Esophagus squamous epithelium (tissue), 4 donors: ENCODE data around the gene RELN.

ENCODE experiments used
- POLR2A ChIP-seq, 4 donors: fragments of 450-650 bp; IDR thresholded peaks; one replicate each; pipeline ENCODE4 v1.6.1; 2017; ENCODE audit warnings: antibody characterized with exemption in 4 of 4, mild to moderate bottlenecking in 4 of 4, moderate library complexity in 3 of 4
- TF ChIP-seq, protein P1 (sequence below), 6 experiments: fragments of 450-650 bp in 4 of 6; fragments of 200-600 bp in 2 of 6; sonication (generic) in 2 of 6; IDR thresholded peaks; one replicate each; pipeline ENCODE4 v1.5.1; 2016 to 2019; ENCODE audit warnings: antibody characterized with exemption in 6 of 6, mild to moderate bottlenecking in 4 of 6, moderate library complexity in 4 of 6

DNA sequence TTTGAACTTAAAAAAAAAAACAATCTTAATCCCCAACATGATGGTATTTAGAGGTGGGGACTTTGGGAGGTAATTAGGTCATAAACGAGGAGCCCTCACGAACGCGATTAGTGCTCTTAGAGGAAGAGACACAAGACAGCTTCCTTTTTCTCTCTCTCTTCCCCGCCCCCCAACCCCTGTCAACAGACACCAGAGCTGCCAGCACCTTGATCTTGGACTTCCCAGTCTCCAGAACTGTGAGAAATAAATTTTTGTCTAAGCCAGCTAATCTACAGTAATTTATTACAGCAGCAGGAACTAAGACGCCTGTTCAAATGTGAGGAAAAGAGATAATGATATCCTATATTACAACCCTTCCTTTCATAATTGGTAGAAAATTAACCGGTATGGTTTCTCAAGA, 40.1 kb downstream of the RELN start:
- TF ChIP-seq, protein P1, sequence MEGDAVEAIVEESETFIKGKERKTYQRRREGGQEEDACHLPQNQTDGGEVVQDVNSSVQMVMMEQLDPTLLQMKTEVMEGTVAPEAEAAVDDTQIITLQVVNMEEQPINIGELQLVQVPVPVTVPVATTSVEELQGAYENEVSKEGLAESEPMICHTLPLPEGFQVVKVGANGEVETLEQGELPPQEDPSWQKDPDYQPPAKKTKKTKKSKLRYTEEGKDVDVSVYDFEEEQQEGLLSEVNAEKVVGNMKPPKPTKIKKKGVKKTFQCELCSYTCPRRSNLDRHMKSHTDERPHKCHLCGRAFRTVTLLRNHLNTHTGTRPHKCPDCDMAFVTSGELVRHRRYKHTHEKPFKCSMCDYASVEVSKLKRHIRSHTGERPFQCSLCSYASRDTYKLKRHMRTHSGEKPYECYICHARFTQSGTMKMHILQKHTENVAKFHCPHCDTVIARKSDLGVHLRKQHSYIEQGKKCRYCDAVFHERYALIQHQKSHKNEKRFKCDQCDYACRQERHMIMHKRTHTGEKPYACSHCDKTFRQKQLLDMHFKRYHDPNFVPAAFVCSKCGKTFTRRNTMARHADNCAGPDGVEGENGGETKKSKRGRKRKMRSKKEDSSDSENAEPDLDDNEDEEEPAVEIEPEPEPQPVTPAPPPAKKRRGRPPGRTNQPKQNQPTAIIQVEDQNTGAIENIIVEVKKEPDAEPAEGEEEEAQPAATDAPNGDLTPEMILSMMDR (IDR thresholded peaks at IDR 0.05) = no peak
- TF ChIP-seq POLR2A (IDR thresholded peaks at IDR 0.05) = no peak
